Panc1 (cell line): ENCODE measurements around the gene GLTP. TPM values are rescaled to one million over a fixed set of nuclear protein-coding genes. Genes with fewer than 3 reads are reported as not detected.

Experiments
- ATAC-seq: fragments of 200-7000 bp; cut with Tn5 transposase; 2 replicates; pipeline ENCODE4 v1.9.1; 2020; ENCODE audit warnings: mild to moderate bottlenecking, moderate library complexity
- BruUV-seq: library from RNA; stranded (reverse); fragments of 400-500 nt; replicated peaks from 2 replicates; lab custom pipeline; 2021; lab: Mats Ljungman, UMichigan
- CTCF ChIA-PET: fragments of 300-600 bp; sonication (Branson Sonifier 250); formaldehyde crosslinking; loops from one replicate; lab custom pipeline; 2022; ENCODE audit warnings: antibody characterized with exemption; lab: Charles Lee
- POLR2A ChIA-PET: fragments of 300-600 bp; sonication (Branson Sonifier 250); formaldehyde crosslinking; loops from one replicate; lab custom pipeline; 2022; ENCODE audit warnings: antibody characterized with exemption; lab: Charles Lee
- DNase-seq: peaks from one replicate; pipeline ENCODE4 v3.0.0-alpha.2; 2010; ENCODE audit warnings: low read depth, low spot score
- H3K27ac ChIP-seq: 2 replicates; pipeline ENCODE4 v1.5.1; 2011; ENCODE audit warnings: mild to moderate bottlenecking, low read length, inconsistent platforms
- H3K27me3 ChIP-seq: fragments of 200-500 bp; sonication (Bioruptor generic); 2 replicates; pipeline ENCODE4 v1.6.0; 2014; ENCODE audit warnings: low read length, inconsistent platforms; ENCODE audit not compliant: control insufficient read depth, insufficient read depth
- H3K36me3 ChIP-seq: fragments of 200-500 bp; sonication (Bioruptor generic); 2 replicates; pipeline ENCODE4 v1.5.1; 2014; ENCODE audit warnings: inconsistent platforms, mild to moderate bottlenecking, low read length, moderate library complexity; ENCODE audit not compliant: control insufficient read depth, insufficient read depth
- H3K4me1 ChIP-seq: 2 replicates; pipeline ENCODE4 v1.5.1; 2011; ENCODE audit warnings: inconsistent platforms, mild to moderate bottlenecking, low read length, moderate library complexity; ENCODE audit not compliant: control insufficient read depth, insufficient read depth
- H3K4me3 ChIP-seq, 2 experiments: 2 replicates each; pipeline ENCODE4 v1.5.1; 2011 to 2012; ENCODE audit warnings: low read depth in 2 of 2, low read length in 2 of 2, mild to moderate bottlenecking in 2 of 2, inconsistent platforms in 1 of 2, moderate library complexity in 1 of 2
- H3K9me3 ChIP-seq: fragments of 200-500 bp; sonication (Bioruptor generic); 2 replicates; pipeline ENCODE4 v1.5.1; 2014; ENCODE audit warnings: low read depth, mild to moderate bottlenecking, inconsistent platforms, low read length, moderate library complexity; ENCODE audit not compliant: control insufficient read depth, insufficient read depth
- CTCF ChIP-seq: fragments of 450-650 bp; IDR thresholded peaks from 2 replicates; pipeline ENCODE4 v1.5.1; 2017; ENCODE audit warnings: mild to moderate bottlenecking
- POLR2AphosphoS5 ChIP-seq: IDR thresholded peaks from 2 replicates; pipeline ENCODE4 v1.6.1; 2012; ENCODE audit warnings: mild to moderate bottlenecking, low read depth, low read length, moderate library complexity
- REST ChIP-seq, 2 experiments: IDR thresholded peaks; 2 replicates each; pipeline ENCODE4 v1.6.1; 2011 to 2012; ENCODE audit warnings: low read depth in 2 of 2, control low read depth in 1 of 2, low read length in 1 of 2, mild to moderate bottlenecking in 1 of 2, moderate library complexity in 1 of 2; ENCODE audit not compliant: insufficient read depth in 1 of 2
- SIN3A ChIP-seq: IDR thresholded peaks from 2 replicates; pipeline ENCODE4 v1.6.1; 2012; ENCODE audit warnings: low read depth, mild to moderate bottlenecking, low read length, moderate library complexity, borderline replicate concordance; ENCODE audit not compliant: insufficient read depth
- TCF7L2 ChIP-seq: IDR thresholded peaks from 2 replicates; pipeline ENCODE4 v1.6.1; 2011; ENCODE audit warnings: mild to moderate bottlenecking, low read depth, low read length, inconsistent platforms
- in situ Hi-C: cut with HindIII; loops from 2 replicates; pipeline ENCODE4 v1.10.0; 2016; ENCODE audit warnings: low sequenced_read_pairs, low pct_unique_long_range_greater_than_20kb
- intact Hi-C: fragments of 100-400 bp; cut with micrococcal nuclease; formaldehyde crosslinking; loops from one replicate; pipeline ENCODE4 v1.10.0; 2022; ENCODE audit not compliant: unreplicated experiment
- total RNA-seq: library from RNA; stranded (reverse); gene quantifications from one replicate; pipeline ENCODE4 v1.2.1, GENCODE V29; 2021; ENCODE audit not compliant: unreplicated experiment

The GLTP gene
- total RNA-seq, 1 experiment from 2014 or later, result 24.8 TPM

GRCh38 chr12:109880938-109881337, 597 bp upstream of the GLTP start:
- POLR2A ChIA-PET, result no interaction called here
- no TSS peak for BruUV-seq
- CTCF ChIA-PET, result no interaction called here
- no peaks in the 10 kb centered on the region for H3K36me3 ChIP-seq
- H3K9me3 ChIP-seq, result no peaks in the 10 kb centered on the region
- in situ Hi-C loops, result no loop called here
- H3K4me3 ChIP-seq, result peak overlapping the region; percentile 50 to 74
- H3K27ac ChIP-seq, result peak overlapping the region; percentile 55
- ATAC-seq (0 out of 2 replicates have a peak, but pooled peaks have one; percentile 21), DNase-seq (no peak)
- TF ChIP-seq SIN3A (no peak), POLR2AphosphoS5 (no peak), CTCF (no peak)
- H3K27me3 ChIP-seq, result no peaks in the 10 kb centered on the region
- peaks cover 14% of the 10 kb centered on the region for H3K4me1 ChIP-seq
- intact Hi-C loops, result no loop called here

GRCh38 chr12:109879351-109880042, 844 bp downstream of the GLTP start:
- Histone ChIP-seq H3K4me1 (peaks cover 14% of the 10 kb centered on the region), H3K36me3 (no peaks in the 10 kb centered on the region), H3K4me3 (peak overlapping the region; percentile 50 to 90), H3K9me3 (no peaks in the 10 kb centered on the region), H3K27me3 (no peaks in the 10 kb centered on the region), H3K27ac (peak overlapping the region; percentile 21)
- DNase-seq (no peak), ATAC-seq (no peak)
- BruUV-seq, result TSS peak; percentile 76
- in situ Hi-C loops (no loop called here), intact Hi-C loops (no loop called here)
- TF ChIP-seq REST (IDR thresholded peaks at IDR 0.05; ENCODE audit: insufficient read depth in 1 of 2, low read depth in 2 of 2, low read length in 1 of 2) (no peak), CTCF (no peak), POLR2AphosphoS5 (no peak), TCF7L2 (0 out of 2 replicates have a peak, but pooled peaks have one; percentile 4), SIN3A (no peak)
- ChIA-PET CTCF (no interaction called here), POLR2A (no interaction called here)
